ENCODE results near the gene ST7L. TPM values are rescaled to one million over a fixed set of nuclear protein-coding genes. Genes with fewer than 3 reads are reported as not detected.

ST7L gene
- polyA plus RNA-seq, 2 of the 4 experiments (the other 2 are of a cell fraction) = 10.5 to 10.8 TPM

GRCh38 chr1:112636597-112637253 lies 17.8 kb upstream of the ST7L start:
- TF ChIP-seq TP53 (CRISPR knock-in tag; IDR thresholded peaks at IDR 0.05) = no peak
- no peak for TF ChIP-seq RCOR1 (IDR thresholded peaks at IDR 0.05; ENCODE audit: low read depth, low read length)
- TF ChIP-seq, protein P1, sequence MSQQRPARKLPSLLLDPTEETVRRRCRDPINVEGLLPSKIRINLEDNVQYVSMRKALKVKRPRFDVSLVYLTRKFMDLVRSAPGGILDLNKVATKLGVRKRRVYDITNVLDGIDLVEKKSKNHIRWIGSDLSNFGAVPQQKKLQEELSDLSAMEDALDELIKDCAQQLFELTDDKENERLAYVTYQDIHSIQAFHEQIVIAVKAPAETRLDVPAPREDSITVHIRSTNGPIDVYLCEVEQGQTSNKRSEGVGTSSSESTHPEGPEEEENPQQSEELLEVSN (IDR thresholded peaks at IDR 0.05; ENCODE audit: borderline replicate concordance, low read depth) = no peak
- TF ChIP-seq MAFK (IDR thresholded peaks at IDR 0.05; ENCODE audit: partially characterized antibody) = peak; percentile 10
- no peak for TF ChIP-seq CBX8 (IDR thresholded peaks at IDR 0.05)
- TF ChIP-seq NFE2L2 (conservative IDR thresholded peaks at IDR 0.05; ENCODE audit: low read length) = no peak
- TF ChIP-seq, protein P2, sequence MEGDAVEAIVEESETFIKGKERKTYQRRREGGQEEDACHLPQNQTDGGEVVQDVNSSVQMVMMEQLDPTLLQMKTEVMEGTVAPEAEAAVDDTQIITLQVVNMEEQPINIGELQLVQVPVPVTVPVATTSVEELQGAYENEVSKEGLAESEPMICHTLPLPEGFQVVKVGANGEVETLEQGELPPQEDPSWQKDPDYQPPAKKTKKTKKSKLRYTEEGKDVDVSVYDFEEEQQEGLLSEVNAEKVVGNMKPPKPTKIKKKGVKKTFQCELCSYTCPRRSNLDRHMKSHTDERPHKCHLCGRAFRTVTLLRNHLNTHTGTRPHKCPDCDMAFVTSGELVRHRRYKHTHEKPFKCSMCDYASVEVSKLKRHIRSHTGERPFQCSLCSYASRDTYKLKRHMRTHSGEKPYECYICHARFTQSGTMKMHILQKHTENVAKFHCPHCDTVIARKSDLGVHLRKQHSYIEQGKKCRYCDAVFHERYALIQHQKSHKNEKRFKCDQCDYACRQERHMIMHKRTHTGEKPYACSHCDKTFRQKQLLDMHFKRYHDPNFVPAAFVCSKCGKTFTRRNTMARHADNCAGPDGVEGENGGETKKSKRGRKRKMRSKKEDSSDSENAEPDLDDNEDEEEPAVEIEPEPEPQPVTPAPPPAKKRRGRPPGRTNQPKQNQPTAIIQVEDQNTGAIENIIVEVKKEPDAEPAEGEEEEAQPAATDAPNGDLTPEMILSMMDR (IDR thresholded peaks at IDR 0.05) = no peak
- FAIRE-seq (no peak), DNase-seq (ENCODE audit: low read depth in 1 of 2, low spot score in 1 of 2) (peak in 1 of 2 experiments; percentile 17), ATAC-seq (peak; percentile 39 to 70; a peak in 4 of 6 replicates)
- CTCF ChIA-PET = interaction anchor here (0.6 to 1.5 kb wide), 6 partner anchors 14 to 134 kb away, joined by 3 to 4 read pairs (median 3); partner anchors contain the start of genes MOV10 and RHOC
- H3K27ac ChIP-seq = peak overlapping the region; percentile 48 to 84
- no peaks in the 10 kb centered on the region for H3K9me3 ChIP-seq
- POLR2A ChIA-PET = interaction anchor here (0.8 kb wide), 1 partner anchor 38 kb away, joined by 3 read pairs; the partner anchor contains the start of gene MOV10
- no peak overlapping the region for H3K4me3 ChIP-seq
- H3K4me2 ChIP-seq = peak overlapping the region; percentile 72
- H3K4me1 ChIP-seq = peaks cover 57% of the 10 kb centered on the region

- TF ChIP-seq MAZ (IDR thresholded peaks at IDR 0.05; ENCODE audit: borderline replicate concordance, low read depth, low read length) (no peak), HEYL (CRISPR knock-in tag; IDR thresholded peaks at IDR 0.05) (no peak), TFCP2L1 (CRISPR knock-in tag; IDR thresholded peaks at IDR 0.05) (no peak), RARB (CRISPR knock-in tag; IDR thresholded peaks at IDR 0.05) (no peak), HOXB13 (CRISPR knock-in tag; IDR thresholded peaks at IDR 0.05; ENCODE audit: low read depth) (no peak), REST (IDR thresholded peaks at IDR 0.05) (no peak), CHD2 (IDR thresholded peaks at IDR 0.05; ENCODE audit: low read length, partially characterized antibody) (no peak)
- TF ChIP-seq, protein P3, sequence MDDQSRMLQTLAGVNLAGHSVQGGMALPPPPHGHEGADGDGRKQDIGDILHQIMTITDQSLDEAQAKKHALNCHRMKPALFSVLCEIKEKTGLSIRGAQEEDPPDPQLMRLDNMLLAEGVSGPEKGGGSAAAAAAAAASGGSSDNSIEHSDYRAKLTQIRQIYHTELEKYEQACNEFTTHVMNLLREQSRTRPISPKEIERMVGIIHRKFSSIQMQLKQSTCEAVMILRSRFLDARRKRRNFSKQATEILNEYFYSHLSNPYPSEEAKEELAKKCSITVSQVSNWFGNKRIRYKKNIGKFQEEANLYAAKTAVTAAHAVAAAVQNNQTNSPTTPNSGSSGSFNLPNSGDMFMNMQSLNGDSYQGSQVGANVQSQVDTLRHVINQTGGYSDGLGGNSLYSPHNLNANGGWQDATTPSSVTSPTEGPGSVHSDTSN (IDR thresholded peaks at IDR 0.05) = no peak
- TF ChIP-seq, protein P4, sequence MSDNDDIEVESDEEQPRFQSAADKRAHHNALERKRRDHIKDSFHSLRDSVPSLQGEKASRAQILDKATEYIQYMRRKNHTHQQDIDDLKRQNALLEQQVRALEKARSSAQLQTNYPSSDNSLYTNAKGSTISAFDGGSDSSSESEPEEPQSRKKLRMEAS (IDR thresholded peaks at IDR 0.05) = no peak
- FAIRE-seq = no peak
- DNase-seq (ENCODE audit: low read depth in 1 of 2, low spot score in 1 of 2) = no peak
- ChIA-PET POLR2A (interaction anchor here (0.8 kb wide), 1 partner anchor 38 kb away, joined by 3 read pairs; the partner anchor contains the start of gene MOV10), CTCF (interaction anchor here (0.9 kb wide), 1 partner anchor 134 kb away, joined by 3 read pairs; no protein-coding TSS in a partner anchor)
- ATAC-seq = no peak
- peak overlapping the region; percentile 72 for H3K4me2 ChIP-seq
- no peaks in the 10 kb centered on the region for H3K9me3 ChIP-seq
- 37% methylated on average over 2 of the region's 2 CpGs for WGBS (ENCODE audit: missing lambda C conversion rate)
- H3K27ac ChIP-seq = peak overlapping the region; percentile 48 to 79
- peaks cover 57% of the 10 kb centered on the region for H3K4me1 ChIP-seq
- H3K4me3 ChIP-seq = no peak overlapping the region
These were observed 17.1 kb upstream of the ST7L start for GRCh38 chr1:112636056-112636455.
